Measurements from ENCODE around the gene TNF.

Gene TNF

GRCh38 chr6:31610968-31611367 is 35.6 kb downstream of the TNF start:
- H3K27ac ChIP-seq = no peak overlapping the region
- no peak for TF ChIP-seq CTCF (conservative IDR thresholded peaks at IDR 0.05)

- peak overlapping the region; percentile 38; the same call in 1 of the 2 replicates for H3K27ac ChIP-seq
Measured at GRCh38 chr6:31614075-31614619, 38.8 kb downstream of the TNF start.

GRCh38 chr6:31614684-31615578 is 39.6 kb downstream of the TNF start, which contains the start of gene AIF1:
Gene AIF1 (plus strand): TSS chr6:31615234. CDS start chr6:31615330, 96 bp downstream.
- TF ChIP-seq CTCF (conservative IDR thresholded peaks at IDR 0.05) = no peak
- peak within 1 kb of the TSS; percentile 38; the same call in 1 of the 2 replicates for H3K27ac ChIP-seq

More at GRCh38 chr6:31614075-31614619, 38.8 kb downstream of the TNF start:
- no peak for TF ChIP-seq CTCF (conservative IDR thresholded peaks at IDR 0.05)

GRCh38 chr6:31615748-31616147 is 40.4 kb downstream of the TNF start:
- TF ChIP-seq CTCF (conservative IDR thresholded peaks at IDR 0.05) = no peak
- H3K27ac ChIP-seq = no peak overlapping the region

GRCh38 chr6:31617010-31617409 is 41.6 kb downstream of the TNF start:
- no peak overlapping the region for H3K27ac ChIP-seq
- no peak for TF ChIP-seq CTCF (conservative IDR thresholded peaks at IDR 0.05)

- TF ChIP-seq CTCF (conservative IDR thresholded peaks at IDR 0.05) = no peak
- H3K27ac ChIP-seq = peak overlapping the region; percentile 95
Measured at GRCh38 chr6:31619805-31620585, 44.6 kb downstream of the TNF start.

Data from VCaP (cell line).